NCI-H2227 (cell line): ENCODE results near the gene GREM1.

Experiments used
- DNase-seq: peaks from one replicate; lab custom pipeline; 2025; ENCODE audit not compliant: unreplicated experiment; lab: John Stamatoyannopoulos, UW

GREM1 gene

DNA sequence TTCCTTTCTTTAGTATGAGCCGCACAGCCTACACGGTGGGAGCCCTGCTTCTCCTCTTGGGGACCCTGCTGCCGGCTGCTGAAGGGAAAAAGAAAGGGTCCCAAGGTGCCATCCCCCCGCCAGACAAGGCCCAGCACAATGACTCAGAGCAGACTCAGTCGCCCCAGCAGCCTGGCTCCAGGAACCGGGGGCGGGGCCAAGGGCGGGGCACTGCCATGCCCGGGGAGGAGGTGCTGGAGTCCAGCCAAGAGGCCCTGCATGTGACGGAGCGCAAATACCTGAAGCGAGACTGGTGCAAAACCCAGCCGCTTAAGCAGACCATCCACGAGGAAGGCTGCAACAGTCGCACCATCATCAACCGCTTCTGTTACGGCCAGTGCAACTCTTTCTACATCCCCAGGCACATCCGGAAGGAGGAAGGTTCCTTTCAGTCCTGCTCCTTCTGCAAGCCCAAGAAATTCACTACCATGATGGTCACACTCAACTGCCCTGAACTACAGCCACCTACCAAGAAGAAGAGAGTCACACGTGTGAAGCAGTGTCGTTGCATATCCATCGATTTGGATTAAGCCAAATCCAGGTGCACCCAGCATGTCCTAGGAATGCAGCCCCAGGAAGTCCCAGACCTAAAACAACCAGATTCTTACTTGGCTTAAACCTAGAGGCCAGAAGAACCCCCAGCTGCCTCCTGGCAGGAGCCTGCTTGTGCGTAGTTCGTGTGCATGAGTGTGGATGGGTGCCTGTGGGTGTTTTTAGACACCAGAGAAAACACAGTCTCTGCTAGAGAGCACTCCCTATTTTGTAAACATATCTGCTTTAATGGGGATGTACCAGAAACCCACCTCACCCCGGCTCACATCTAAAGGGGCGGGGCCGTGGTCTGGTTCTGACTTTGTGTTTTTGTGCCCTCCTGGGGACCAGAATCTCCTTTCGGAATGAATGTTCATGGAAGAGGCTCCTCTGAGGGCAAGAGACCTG, 13.2 kb downstream of the GREM1 start:
- DNase-seq = peak; percentile 20

GRCh38 chr15:32732574-32733157, 14.9 kb downstream of the GREM1 start:
- no peak for DNase-seq

DNA sequence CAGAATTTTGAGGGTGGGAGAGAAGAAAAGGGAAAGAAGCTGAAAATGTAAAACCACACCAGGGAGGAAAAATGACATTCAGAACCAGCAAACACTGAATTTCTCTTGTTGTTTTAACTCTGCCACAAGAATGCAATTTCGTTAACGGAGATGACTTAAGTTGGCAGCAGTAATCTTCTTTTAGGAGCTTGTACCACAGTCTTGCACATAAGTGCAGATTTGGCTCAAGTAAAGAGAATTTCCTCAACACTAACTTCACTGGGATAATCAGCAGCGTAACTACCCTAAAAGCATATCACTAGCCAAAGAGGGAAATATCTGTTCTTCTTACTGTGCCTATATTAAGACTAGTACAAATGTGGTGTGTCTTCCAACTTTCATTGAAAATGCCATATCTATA, 15.5 kb downstream of the GREM1 start:
- DNase-seq = no peak

DNA sequence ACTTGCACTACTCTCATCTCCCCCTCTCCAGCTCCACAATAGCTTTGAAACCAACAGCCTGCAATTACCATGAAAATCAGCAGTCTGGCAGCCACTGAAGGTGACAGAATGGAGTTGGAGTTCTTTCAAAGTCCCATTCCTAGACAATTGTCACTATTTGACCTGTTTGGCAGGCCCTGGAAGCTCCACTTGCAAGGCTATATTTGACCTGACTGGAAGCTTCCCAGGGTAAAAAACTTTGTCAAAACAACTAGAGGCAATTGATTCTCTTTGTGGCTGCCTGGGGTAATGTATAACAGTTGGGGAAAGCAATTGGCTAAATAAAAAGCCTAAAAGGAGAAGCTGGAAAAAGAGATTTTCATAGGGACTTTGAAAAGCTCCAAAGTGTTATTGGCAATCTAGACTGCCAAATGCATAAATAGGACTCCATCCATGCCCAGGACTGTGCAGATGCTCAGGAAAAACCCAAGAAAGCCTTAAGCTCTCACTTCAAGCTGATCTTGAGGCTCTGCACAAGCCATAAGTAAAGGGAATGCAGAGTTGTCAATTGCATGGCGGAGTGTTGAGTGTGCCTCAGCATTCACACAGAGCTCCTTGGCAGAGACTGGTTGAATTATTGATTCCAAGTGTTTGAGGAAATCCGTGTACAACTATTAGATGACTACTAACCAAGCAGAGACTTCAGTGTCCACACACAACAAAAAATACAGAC, 18.3 kb downstream of the GREM1 start:
- DNase-seq = peak; percentile 1

DNA sequence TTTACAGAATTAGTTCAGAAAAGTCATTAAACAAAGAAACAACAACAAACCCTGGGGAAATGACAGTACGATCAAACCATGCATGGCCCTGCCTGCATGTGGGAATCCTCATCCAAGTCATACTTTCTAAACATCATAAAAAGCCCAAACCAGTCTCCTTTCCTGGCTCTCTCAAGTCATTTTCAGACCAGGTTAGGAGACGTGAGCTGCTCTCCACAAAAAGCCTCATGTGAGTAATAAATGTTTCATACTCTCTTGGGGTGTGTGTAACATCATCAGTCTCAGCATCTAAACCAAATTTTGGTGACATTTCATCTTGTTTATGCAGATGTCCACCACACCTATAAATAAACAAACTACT, 18.9 kb downstream of the GREM1 start:
- DNase-seq = no peak

GRCh38 chr15:32737304-32737703, 19.5 kb downstream of the GREM1 start:
- no peak for DNase-seq

DNA sequence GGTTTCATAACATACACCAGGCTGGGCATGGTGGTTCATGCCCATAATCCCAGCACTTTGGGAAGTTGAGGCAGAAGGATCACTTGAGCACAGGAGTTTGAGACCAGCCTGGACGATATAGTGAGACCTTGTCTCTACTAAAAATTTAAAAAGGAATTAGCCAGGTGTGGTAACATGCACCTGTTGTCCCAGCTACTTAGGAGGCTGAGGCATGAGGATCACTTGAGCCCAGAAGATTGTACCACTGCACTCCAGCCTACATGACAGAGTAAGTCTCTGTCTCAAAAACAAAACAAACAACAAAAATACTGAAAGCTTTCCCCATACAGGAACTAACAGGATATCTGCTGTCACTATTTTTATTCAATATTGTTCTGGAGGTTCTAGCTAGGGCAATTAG, 20.9 kb downstream of the GREM1 start:
- no peak for DNase-seq

- no peak for DNase-seq
Measured at GRCh38 chr15:32739522-32740063, 21.8 kb downstream of the GREM1 start.

DNA sequence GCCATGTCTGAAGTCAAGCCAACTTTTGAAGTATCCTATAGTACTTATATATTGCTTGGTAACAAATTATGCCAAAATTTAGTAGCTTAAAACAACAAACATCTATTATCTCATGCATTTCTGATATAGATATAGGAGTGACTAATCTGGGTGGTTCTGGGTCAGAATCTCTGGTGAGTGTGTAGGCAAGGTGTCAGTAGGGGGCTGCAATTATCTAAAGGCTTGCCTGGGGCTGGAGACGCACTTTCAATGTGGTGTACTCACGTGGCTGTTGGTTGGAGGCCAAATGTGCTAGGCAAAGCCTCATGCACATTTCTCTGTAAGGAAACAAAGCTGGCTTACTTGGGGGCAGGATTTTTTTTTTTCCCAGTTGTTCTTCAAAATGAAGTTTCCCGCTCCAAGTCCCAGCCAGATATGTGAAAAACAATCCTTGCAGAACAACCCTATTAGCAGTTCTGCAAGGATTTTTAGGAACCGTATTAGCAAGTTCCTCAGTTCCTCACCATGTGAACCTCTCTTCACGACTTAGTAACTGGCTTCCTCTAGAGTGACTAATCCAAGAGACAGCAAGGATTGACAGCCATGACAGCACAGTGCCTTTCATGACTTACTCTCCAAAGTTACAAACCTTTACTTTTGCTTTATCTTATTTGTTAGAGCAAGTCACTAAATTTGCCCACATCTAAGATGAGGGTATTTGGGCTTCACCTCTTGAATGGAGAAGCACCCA, 25.8 kb downstream of the GREM1 start:
- DNase-seq = no peak

GRCh38 chr15:32746116-32746857, 28.5 kb downstream of the GREM1 start:
- DNase-seq = no peak

DNA sequence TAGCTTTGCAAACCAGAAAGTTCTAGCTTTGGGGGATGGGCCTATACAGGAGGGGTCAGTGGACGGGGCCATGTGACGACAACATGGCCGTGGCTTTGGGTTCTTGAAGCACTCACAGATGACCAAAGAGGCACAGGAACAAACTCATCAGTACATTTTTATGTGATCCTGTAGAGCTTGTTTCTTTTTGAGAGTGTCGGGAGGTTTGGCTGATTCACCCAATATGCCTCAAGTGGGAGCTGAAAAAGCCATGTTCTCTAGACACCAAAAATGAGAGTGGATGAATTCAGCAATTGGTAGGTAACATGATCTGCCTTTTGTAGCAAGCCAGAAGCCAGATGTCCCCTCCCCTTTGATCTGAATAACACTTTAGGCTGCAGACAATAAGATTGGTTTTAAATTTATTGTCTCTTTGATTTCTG, 30.1 kb downstream of the GREM1 start:
- DNase-seq = no peak

DNA sequence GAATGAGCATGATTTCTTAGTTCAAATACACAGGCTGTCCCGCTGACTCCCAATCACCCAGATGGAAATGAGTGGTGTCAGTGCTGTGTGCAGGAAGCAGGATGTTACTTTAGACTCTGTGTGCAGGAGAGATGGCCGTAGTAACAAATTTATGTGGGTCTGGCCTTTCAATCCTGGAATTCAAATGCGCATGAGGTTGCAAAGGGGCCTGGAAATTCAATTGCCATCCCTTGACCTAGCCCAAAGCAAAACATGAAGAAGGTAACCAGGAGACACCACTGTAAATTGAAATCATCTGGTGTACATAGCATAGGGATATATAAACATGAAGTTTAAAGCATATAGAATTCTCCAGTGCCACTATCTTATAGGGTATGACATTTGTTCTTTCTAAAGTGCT, 33.2 kb downstream of the GREM1 start:
- DNase-seq = no peak

- no peak for DNase-seq
Measured at GRCh38 chr15:32757426-32757825, 39.6 kb downstream of the GREM1 start.

DNA sequence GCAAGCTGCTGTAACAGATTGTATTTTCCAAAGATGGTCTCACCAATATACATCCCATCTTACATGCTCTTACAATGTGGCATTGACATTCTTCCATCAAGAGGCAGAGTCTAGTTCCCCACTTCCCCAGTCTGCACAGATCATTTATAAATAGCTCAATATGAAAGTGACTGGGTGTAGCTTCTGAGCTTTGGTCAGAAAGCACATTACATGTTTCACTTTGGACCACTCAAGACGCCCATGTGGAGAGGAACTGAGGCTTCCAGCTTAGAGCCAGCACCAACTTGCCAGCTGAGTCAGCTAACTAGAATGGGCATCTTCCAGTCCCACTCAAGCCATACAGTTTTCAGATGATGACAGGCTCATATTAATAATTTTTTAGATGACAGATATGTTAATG, 45.5 kb downstream of the GREM1 start:
- no peak for DNase-seq

DNA sequence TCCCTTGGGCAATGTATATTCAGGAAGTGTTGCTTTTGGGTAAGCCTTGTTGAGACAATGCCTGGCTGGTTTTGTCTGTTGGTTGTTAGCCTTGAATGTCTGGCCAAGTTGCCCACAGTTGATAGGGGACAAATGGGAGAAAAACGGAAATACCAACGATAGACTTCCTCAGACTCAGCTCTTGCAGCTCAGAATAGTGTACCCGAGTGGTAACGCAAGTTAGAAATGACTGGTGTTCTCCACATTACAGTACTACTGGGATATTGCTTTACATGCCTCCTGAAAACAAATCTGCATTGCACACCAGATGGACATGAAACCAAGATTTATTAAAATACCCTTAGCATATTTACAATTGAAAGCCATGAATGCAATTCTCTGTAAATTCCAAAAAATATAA, 47.4 kb downstream of the GREM1 start:
- no peak for DNase-seq

DNA sequence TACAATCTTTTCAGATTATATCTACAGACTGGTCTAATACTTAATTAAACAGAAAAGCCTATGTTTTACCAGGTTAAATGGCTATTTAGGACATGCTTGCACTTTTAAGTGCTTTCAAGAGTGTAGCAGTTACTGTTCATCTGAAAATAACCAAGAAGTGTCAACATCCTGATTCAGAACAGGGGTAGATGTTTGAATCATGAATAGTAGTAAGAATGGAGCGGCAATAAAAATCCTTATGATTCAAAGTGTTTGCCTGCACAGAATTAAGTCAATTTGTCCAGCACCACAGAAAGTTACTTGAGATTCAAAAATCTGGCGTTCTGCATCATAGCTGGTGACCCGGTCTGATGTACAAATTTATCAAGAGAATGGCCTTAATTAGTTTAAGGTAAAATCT, 48.3 kb downstream of the GREM1 start:
- DNase-seq = no peak

DNA sequence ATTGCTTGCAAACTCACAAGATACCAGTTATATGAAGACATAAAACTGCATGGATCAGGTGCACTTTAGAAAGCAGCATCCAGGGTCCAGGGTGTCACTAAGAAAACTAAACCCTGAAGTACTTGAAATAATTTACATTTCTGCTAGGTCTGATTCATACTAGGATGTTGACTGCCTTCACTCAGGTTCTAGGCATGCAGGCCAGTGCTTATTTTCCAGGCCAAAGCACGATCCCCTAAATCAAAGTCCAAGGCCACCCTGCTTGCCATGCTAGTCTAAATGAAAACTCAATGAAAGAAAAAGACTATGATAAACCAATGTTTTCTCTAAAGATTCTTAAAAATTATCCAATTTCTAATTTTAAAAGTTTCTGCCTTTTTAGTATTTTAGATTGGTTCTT, 49.4 kb downstream of the GREM1 start:
- DNase-seq = no peak

DNA sequence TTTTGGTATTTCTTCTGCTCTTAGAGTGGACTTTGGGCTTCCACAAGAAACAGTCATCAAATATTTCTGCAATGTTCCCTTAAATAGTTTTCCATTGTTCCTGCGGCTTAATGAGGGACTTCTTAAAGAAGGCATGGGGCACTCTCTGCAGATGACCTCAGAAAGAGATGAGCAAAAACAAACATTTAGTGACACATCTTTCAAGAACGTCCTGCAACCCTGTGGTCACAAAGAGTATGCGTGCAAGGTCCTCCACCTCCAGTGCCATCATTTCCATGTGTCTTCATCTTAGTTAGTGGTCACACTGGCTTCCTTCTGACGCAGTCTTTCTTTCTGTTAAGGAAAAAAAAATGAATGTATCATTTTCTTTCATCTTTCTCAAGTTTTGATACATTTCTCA, 56.2 kb downstream of the GREM1 start:
- DNase-seq = no peak

DNA sequence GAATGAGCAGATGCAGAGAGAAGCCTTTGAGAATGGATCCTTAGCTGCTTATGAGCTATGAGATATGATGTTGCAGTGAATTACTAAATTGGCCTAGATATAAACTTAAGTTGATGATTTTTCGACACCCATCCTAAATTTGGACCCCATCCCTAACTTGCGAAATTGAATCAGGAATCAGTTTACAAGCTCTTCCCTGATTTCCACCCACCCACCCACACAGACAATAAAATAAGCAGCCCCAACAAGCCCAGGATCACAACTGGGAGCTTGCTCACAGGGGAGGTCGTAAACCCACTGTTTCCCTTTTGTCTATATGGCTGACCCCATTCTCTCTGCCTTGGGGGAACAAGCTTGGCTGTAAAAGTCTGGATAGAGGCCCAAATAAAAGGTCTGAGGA, 57.3 kb downstream of the GREM1 start:
- DNase-seq = no peak
